MCF 10A (cell line): ENCODE measurements around the gene SECTM1. TPM values are rescaled to one million over a fixed set of nuclear protein-coding genes. Genes with fewer than 3 reads are reported as not detected.
"Not testable (repeated sequence)": the region's sequence is repeated elsewhere in the genome, so short reads cannot be mapped to it uniquely, and the experiment has no call there.

ENCODE experiments used
- BruUV-seq: library from RNA; stranded (reverse); fragments of 400-500 nt; replicated peaks from 2 replicates; lab custom pipeline; 2021; lab: Mats Ljungman, UMichigan
- CTCF ChIA-PET: fragments of 300-600 bp; sonication (Branson Sonifier 250); formaldehyde crosslinking; extraction: SDS; loops from one replicate; lab custom pipeline; 2021; ENCODE audit warnings: antibody characterized with exemption, inconsistent platforms; lab: Yijun Ruan, JAX
- POLR2A ChIA-PET: fragments of 300-600, 350-650 bp; sonication (Branson Sonifier 250); formaldehyde crosslinking; extraction: SDS; loops from one replicate; lab custom pipeline; 2020; ENCODE audit warnings: antibody characterized with exemption, inconsistent platforms; lab: Yijun Ruan, JAX
- DNase-seq: peaks from one replicate; pipeline ENCODE4 v3.0.0-alpha.2; 2018; ENCODE audit not compliant: unreplicated experiment
- H3K27ac Mint-ChIP-seq: one replicate; pipeline ENCODE4 v1.8.0; 2022; ENCODE audit warnings: mild to moderate bottlenecking, low read depth, mixed read lengths; ENCODE audit not compliant: unreplicated experiment
- H3K27me3 Mint-ChIP-seq: one replicate; pipeline ENCODE4 v1.8.0; 2022; ENCODE audit warnings: mixed read lengths; ENCODE audit not compliant: insufficient read depth, unreplicated experiment
- H3K36me3 Mint-ChIP-seq: one replicate; pipeline ENCODE4 v1.8.0; 2022; ENCODE audit warnings: mild to moderate bottlenecking, moderate library complexity, mixed read lengths; ENCODE audit not compliant: insufficient read depth, unreplicated experiment
- H3K4me1 Mint-ChIP-seq: one replicate; pipeline ENCODE4 v1.8.0; 2022; ENCODE audit warnings: mixed read lengths; ENCODE audit not compliant: insufficient read depth, unreplicated experiment
- H3K4me3 Mint-ChIP-seq: one replicate; pipeline ENCODE4 v1.8.0; 2022; ENCODE audit warnings: mild to moderate bottlenecking, moderate library complexity, mixed read lengths; ENCODE audit not compliant: unreplicated experiment
- H3K9me3 Mint-ChIP-seq: one replicate; pipeline ENCODE4 v1.8.0; 2022; ENCODE audit warnings: mixed read lengths; ENCODE audit not compliant: unreplicated experiment
- CTCF ChIP-seq: fragments of 200-600 bp; IDR thresholded peaks from one replicate; pipeline ENCODE4 v1.8.0; 2022; ENCODE audit warnings: antibody characterized with exemption, mild to moderate bottlenecking; ENCODE audit not compliant: unreplicated experiment
- intact Hi-C: fragments of 100-400 bp; cut with micrococcal nuclease; formaldehyde crosslinking; loops from 2 replicates; pipeline ENCODE4 v1.14.1; 2022
- total RNA-seq: library from RNA; stranded (reverse); gene quantifications from 2 replicates; pipeline ENCODE4 v1.2.3, GENCODE V29; 2022

The SECTM1 gene
- total RNA-seq, 1 experiment from 2014 or later: 13.4 TPM

- Mint-ChIP-seq H3K4me3 (peak overlapping the region; percentile 6), H3K36me3 (no peaks in the 10 kb centered on the region), H3K4me1 (peaks cover 11% of the 10 kb centered on the region), H3K27me3 (peaks cover 35% of the 10 kb centered on the region), H3K9me3 (no peaks in the 10 kb centered on the region), H3K27ac (no peak overlapping the region)
- no peak for TF ChIP-seq CTCF
- intact Hi-C loops: loop anchor here (10.0 kb wide), 1 partner anchor 174 kb away; no protein-coding TSS in a partner anchor
- DNase-seq: no peak
- no TSS peak for BruUV-seq
- ChIA-PET CTCF (interaction anchor here (0.7 kb wide), 1 partner anchor 172 kb away, joined by 3 read pairs; no protein-coding TSS in a partner anchor), POLR2A (interaction anchor here (1.5 kb wide), 1 partner anchor 23 kb away, joined by 3 read pairs; no protein-coding TSS in a partner anchor)
These were observed 47.5 kb upstream of the SECTM1 start for GRCh38 chr17:82380860-82381702.

GRCh38 chr17:82378741-82379021, 45.1 kb upstream of the SECTM1 start:
- Mint-ChIP-seq H3K36me3 (no peaks in the 10 kb centered on the region), H3K27ac (no peak overlapping the region), H3K4me3 (no peak overlapping the region), H3K27me3 (peaks cover 35% of the 10 kb centered on the region), H3K4me1 (peaks cover 11% of the 10 kb centered on the region), H3K9me3 (no peaks in the 10 kb centered on the region)
- no peak for TF ChIP-seq CTCF
- POLR2A ChIA-PET: no interaction called here
- DNase-seq: no peak
- no TSS peak for BruUV-seq
- CTCF ChIA-PET: no interaction called here
- intact Hi-C loops: no loop called here

- intact Hi-C loops: no loop called here
- peaks cover 35% of the 10 kb centered on the region for H3K27me3 Mint-ChIP-seq
- ChIA-PET POLR2A (interaction anchor here (0.7 kb wide), 1 partner anchor 151 kb away, joined by 4 read pairs; no protein-coding TSS in a partner anchor), CTCF (no interaction called here)
- H3K4me1 Mint-ChIP-seq: peaks cover 11% of the 10 kb centered on the region
- H3K27ac Mint-ChIP-seq: no peak overlapping the region
- no peak overlapping the region for H3K4me3 Mint-ChIP-seq
- BruUV-seq: no TSS peak
- H3K9me3 Mint-ChIP-seq: no peaks in the 10 kb centered on the region
- no peak for TF ChIP-seq CTCF
- no peak for DNase-seq
- no peaks in the 10 kb centered on the region for H3K36me3 Mint-ChIP-seq
These were observed 44.6 kb upstream of the SECTM1 start for GRCh38 chr17:82377924-82378740.

GRCh38 chr17:82377294-82377693, 43.7 kb upstream of the SECTM1 start:
- H3K27me3 Mint-ChIP-seq: peaks cover 35% of the 10 kb centered on the region
- CTCF ChIA-PET, BruUV-seq, DNase-seq, H3K4me3 Mint-ChIP-seq, H3K9me3 Mint-ChIP-seq, H3K36me3 Mint-ChIP-seq, POLR2A ChIA-PET, intact Hi-C loops, H3K27ac Mint-ChIP-seq: not testable (repeated sequence)
- H3K4me1 Mint-ChIP-seq: peaks cover 11% of the 10 kb centered on the region
